Heart left ventricle (tissue), 13 donors: Measurements from ENCODE around the gene AAK1.

Experiments
- CTCF ChIP-seq, 12 donors: fragments of 200-600 bp; sonication (generic) in 4 of 12; IDR thresholded peaks; one replicate each; pipeline versions ENCODE4 v1.5.0 to v1.8.0; 2018 to 2022; ENCODE audit warnings: antibody characterized with exemption in 12 of 12, mild to moderate bottlenecking in 5 of 12
- POLR2A ChIP-seq, 2 donors: fragments of 450-650 bp; IDR thresholded peaks; one replicate each; pipeline ENCODE4 v1.6.1; 2017; ENCODE audit warnings: antibody characterized with exemption in 2 of 2, mild to moderate bottlenecking in 2 of 2, moderate library complexity in 2 of 2
- donor health status: ischemic (EF 13 %, LVEDD 7.1; RV severe dilation, severe dysfunction).
- donor health status: DM: no; HTN: yes; CAD: no.
- donor health status: DM: no; HTN: no; CAD: no.
- donor health status: ischemic (EF 25% LVEDD 6.9; RV normal size, moderate dysfunction).
- donor health status: ischemic (EF 25% LVEDD 5.7; RV mildly dilated, moderate dysfunction).
- donor health status: ischemic (EF 35%, LVEDD 5.7; RV mildly dilated, moderate dysfunction).
- donor health status: nonischemic (EF 11% LVEDD 7.7; RV severe dilation, severe dysfunction).
- donor health status: DM: yes; HTN: yes; CAD: no.
- donor health status: PGD.
- donor health status: ischemic (EF 29% LVEDD 5.4; RV normal size, mild dysfunction).
- donor health status: nonischemic (EF 23%, LVEDD 6.1; RV moderate dilation, normal function).

- no peak for TF ChIP-seq CTCF (IDR thresholded peaks at IDR 0.05)
- TF ChIP-seq POLR2A (IDR thresholded peaks at IDR 0.05): no peak
These were observed 57.5 kb downstream of the AAK1 start for GRCh38 chr2:69585855-69586555.
